Skeletal muscle tissue (tissue), 4 donors: ENCODE measurements around the gene PXDN. TPM values are rescaled to one million over a fixed set of nuclear protein-coding genes. Genes with fewer than 3 reads are reported as not detected.
A peak's percentile ranks its signal among the peaks of the same experiment; 100 is the strongest.

ENCODE experiments used
- H3K27ac ChIP-seq: one replicate; pipeline ENCODE4 v1.7.0; 2013; ENCODE audit warnings: mild to moderate bottlenecking, low read depth, low read length, inconsistent platforms
- H3K27me3 ChIP-seq, 3 donors: one replicate each; pipeline ENCODE4 v1.7.0; 2013; ENCODE audit warnings: low read length in 3 of 3; ENCODE audit not compliant: control insufficient read depth in 3 of 3, insufficient read depth in 3 of 3
- H3K36me3 ChIP-seq, 3 donors: one replicate each; pipeline ENCODE4 v1.7.0; 2013; ENCODE audit warnings: low read length in 3 of 3; ENCODE audit not compliant: control insufficient read depth in 3 of 3, insufficient read depth in 3 of 3
- H3K4me1 ChIP-seq, 3 donors: one replicate each; pipeline ENCODE4 v1.7.0; 2013; ENCODE audit warnings: low read length in 3 of 3, mild to moderate bottlenecking in 3 of 3; ENCODE audit not compliant: control insufficient read depth in 3 of 3, insufficient read depth in 3 of 3
- H3K4me3 ChIP-seq, 3 donors: one replicate each; pipeline ENCODE4 v1.7.0; 2013; ENCODE audit warnings: low read length in 3 of 3
- H3K9ac ChIP-seq, 3 donors: one replicate each; pipeline ENCODE4 v1.7.0; 2013; ENCODE audit warnings: low read length in 3 of 3, mild to moderate bottlenecking in 3 of 3, moderate library complexity in 2 of 3, low read depth in 1 of 3
- H3K9me3 ChIP-seq, 3 donors: one replicate each; pipeline ENCODE4 v1.7.0; 2013; ENCODE audit warnings: low read length in 3 of 3; ENCODE audit not compliant: control insufficient read depth in 3 of 3
- total RNA-seq: library from RNA; depleted of rRNA; stranded (reverse); fragments of >200 nt; gene quantifications from one replicate; pipeline ENCODE4 v1.2.3, GENCODE V29; 2014
- donor health status: Osteomylitis.

The PXDN gene
- total RNA-seq, 1 donor from 2014 or later = 106 TPM

- no peak overlapping the region for H3K9ac ChIP-seq
- no peak overlapping the region for H3K27ac ChIP-seq
- H3K4me3 ChIP-seq = no peak overlapping the region
- peaks cover 34 to 61% (median 39%) of the 10 kb centered on the region in 3 donors for H3K27me3 ChIP-seq
- H3K36me3 ChIP-seq = no peaks in the 10 kb centered on the region
- H3K9me3 ChIP-seq = no peaks in the 10 kb centered on the region
- peaks cover 8 to 12% (median 10%) of the 10 kb centered on the region in 3 donors for H3K4me1 ChIP-seq
Observed at GRCh38 chr2:1749489-1750119, 5.3 kb upstream of the PXDN start.

GRCh38 chr2:1748741-1749488 lies 4.6 kb upstream of the PXDN start:
- Histone ChIP-seq H3K4me3 (no peak overlapping the region), H3K27me3 (peaks cover 30 to 61% (median 35%) of the 10 kb centered on the region in 3 donors), H3K4me1 (peaks cover 8 to 12% (median 10%) of the 10 kb centered on the region in 3 donors), H3K36me3 (no peaks in the 10 kb centered on the region), H3K9me3 (no peaks in the 10 kb centered on the region), H3K9ac (no peak overlapping the region), H3K27ac (no peak overlapping the region)

GRCh38 chr2:1748176-1748740 lies 3.9 kb upstream of the PXDN start:
- H3K27ac ChIP-seq = no peak overlapping the region
- peaks cover 29 to 61% (median 35%) of the 10 kb centered on the region in 3 donors for H3K27me3 ChIP-seq
- peaks cover 8 to 12% (median 10%) of the 10 kb centered on the region in 3 donors for H3K4me1 ChIP-seq
- no peaks in the 10 kb centered on the region for H3K36me3 ChIP-seq
- H3K9ac ChIP-seq = no peak overlapping the region
- no peaks in the 10 kb centered on the region for H3K9me3 ChIP-seq
- no peak overlapping the region for H3K4me3 ChIP-seq

GRCh38 chr2:1747065-1747941 lies 3.0 kb upstream of the PXDN start:
- Histone ChIP-seq H3K27me3 (peaks cover 28 to 58% (median 42%) of the 10 kb centered on the region in 3 donors), H3K9ac (no peak overlapping the region), H3K9me3 (no peaks in the 10 kb centered on the region), H3K4me1 (peaks cover 11 to 12% (median 11%) of the 10 kb centered on the region in 3 donors), H3K27ac (no peak overlapping the region), H3K36me3 (no peaks in the 10 kb centered on the region), H3K4me3 (no peak overlapping the region)

GRCh38 chr2:1746174-1747064 lies 2.1 kb upstream of the PXDN start:
- Histone ChIP-seq H3K9ac (no peak overlapping the region), H3K4me1 (peaks cover 11 to 18% (median 17%) of the 10 kb centered on the region in 3 donors), H3K9me3 (no peaks in the 10 kb centered on the region), H3K36me3 (no peaks in the 10 kb centered on the region), H3K27me3 (peaks cover 25 to 51% (median 40%) of the 10 kb centered on the region in 3 donors), H3K4me3 (no peak overlapping the region), H3K27ac (no peak overlapping the region)

- Histone ChIP-seq H3K36me3 (no peaks in the 10 kb centered on the region), H3K4me1 (peaks cover 11 to 22% (median 13%) of the 10 kb centered on the region in 3 donors), H3K9ac (peak overlapping the region in 1 of 3 donors; percentile 62), H3K9me3 (no peaks in the 10 kb centered on the region), H3K4me3 (peak overlapping the region; percentile 52 to 63 (median 62)), H3K27ac (peak overlapping the region; percentile 86), H3K27me3 (peaks cover 21 to 46% (median 38%) of the 10 kb centered on the region in 3 donors)
Observed at GRCh38 chr2:1745171-1746023, 1.1 kb upstream of the PXDN start.

- Histone ChIP-seq H3K27ac (peak overlapping the region; percentile 86), H3K9ac (peak overlapping the region in 2 of 3 donors; percentile 45), H3K4me1 (peaks cover 11 to 27% (median 21%) of the 10 kb centered on the region in 3 donors), H3K4me3 (peak overlapping the region in 2 of 3 donors; percentile 52 to 61), H3K9me3 (no peaks in the 10 kb centered on the region), H3K36me3 (no peaks in the 10 kb centered on the region), H3K27me3 (peaks cover 20 to 46% (median 38%) of the 10 kb centered on the region in 3 donors)
Observed at GRCh38 chr2:1744151-1744445, 217 bp downstream of the PXDN start.

GRCh38 chr2:1743396-1744150 lies 742 bp downstream of the PXDN start:
- Histone ChIP-seq H3K4me3 (peak overlapping the region; percentile 63 to 79 (median 70)), H3K9ac (peak overlapping the region; percentile 50 to 57 (median 57)), H3K27me3 (peaks cover 17 to 44% (median 38%) of the 10 kb centered on the region in 3 donors), H3K36me3 (no peaks in the 10 kb centered on the region), H3K4me1 (peaks cover 14 to 27% (median 21%) of the 10 kb centered on the region in 3 donors), H3K9me3 (no peaks in the 10 kb centered on the region), H3K27ac (peak overlapping the region; percentile 86)
